Retinal pigment epithelial cell (primary cell): ENCODE measurements around the gene TREH.
"Not testable (repeated sequence)": the region's sequence is repeated elsewhere in the genome, so short reads cannot be mapped to it uniquely, and the experiment has no call there.

Experiments used
- DNase-seq: peaks from one replicate; pipeline ENCODE4 v3.0.0-alpha.2; 2010; ENCODE audit warnings: low read depth
- H3K4me3 ChIP-seq: 2 replicates; pipeline ENCODE4 v1.5.1; 2011; ENCODE audit warnings: mild to moderate bottlenecking, low read length, control low read depth, moderate library complexity
- TF ChIP-seq, protein P1 (sequence below): conservative IDR thresholded peaks from 2 replicates; pipeline ENCODE4 v1.5.1; 2011; ENCODE audit warnings: low read depth, low read length, control low read depth, inconsistent platforms

Gene TREH

GRCh38 chr11:118715245-118715831 lies 35.9 kb upstream of the TREH start:
- no peak for DNase-seq
- TF ChIP-seq, protein P1, sequence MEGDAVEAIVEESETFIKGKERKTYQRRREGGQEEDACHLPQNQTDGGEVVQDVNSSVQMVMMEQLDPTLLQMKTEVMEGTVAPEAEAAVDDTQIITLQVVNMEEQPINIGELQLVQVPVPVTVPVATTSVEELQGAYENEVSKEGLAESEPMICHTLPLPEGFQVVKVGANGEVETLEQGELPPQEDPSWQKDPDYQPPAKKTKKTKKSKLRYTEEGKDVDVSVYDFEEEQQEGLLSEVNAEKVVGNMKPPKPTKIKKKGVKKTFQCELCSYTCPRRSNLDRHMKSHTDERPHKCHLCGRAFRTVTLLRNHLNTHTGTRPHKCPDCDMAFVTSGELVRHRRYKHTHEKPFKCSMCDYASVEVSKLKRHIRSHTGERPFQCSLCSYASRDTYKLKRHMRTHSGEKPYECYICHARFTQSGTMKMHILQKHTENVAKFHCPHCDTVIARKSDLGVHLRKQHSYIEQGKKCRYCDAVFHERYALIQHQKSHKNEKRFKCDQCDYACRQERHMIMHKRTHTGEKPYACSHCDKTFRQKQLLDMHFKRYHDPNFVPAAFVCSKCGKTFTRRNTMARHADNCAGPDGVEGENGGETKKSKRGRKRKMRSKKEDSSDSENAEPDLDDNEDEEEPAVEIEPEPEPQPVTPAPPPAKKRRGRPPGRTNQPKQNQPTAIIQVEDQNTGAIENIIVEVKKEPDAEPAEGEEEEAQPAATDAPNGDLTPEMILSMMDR = no peak
- no peak overlapping the region for H3K4me3 ChIP-seq

DNA sequence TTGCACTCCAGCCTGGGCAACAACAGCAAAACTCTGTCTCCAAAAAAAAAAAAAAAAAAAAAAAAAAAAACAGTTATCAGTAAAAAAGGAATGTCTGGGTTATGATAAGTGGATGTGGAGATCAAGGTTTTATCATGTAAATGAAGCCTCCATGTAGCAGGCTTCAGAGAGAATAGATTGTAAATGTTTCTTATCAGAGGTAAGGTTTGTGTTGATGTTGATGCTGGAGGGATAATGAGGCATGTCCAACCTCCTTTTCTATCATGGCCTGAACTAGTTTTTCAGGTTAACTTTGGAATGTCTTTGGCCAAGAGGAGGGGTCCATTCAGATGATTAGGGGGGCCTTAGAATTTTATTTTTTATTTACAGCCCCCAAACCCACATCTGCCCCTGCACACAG lies 35.4 kb upstream of the TREH start:
- DNase-seq = no peak

DNA sequence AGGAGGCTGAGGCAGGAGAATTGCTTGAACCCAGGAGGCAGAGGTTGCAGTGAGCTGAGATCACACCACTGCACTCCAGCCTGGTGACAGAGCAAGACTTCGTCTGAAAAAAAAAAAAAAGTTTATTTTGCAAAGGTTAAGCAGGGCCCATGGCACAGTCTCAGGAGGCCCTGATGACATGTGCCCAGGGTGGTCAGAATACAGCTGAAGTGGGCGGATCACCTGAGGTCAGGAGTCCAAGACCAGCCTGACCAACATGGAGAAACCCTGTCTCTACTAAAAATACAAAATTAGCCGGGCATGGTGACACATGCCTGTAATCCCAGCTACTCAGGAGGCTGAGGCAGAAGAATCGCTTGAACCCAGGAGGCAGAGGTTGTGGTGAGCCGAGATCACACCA lies 35.0 kb upstream of the TREH start:
- DNase-seq, H3K4me3 ChIP-seq: not testable (repeated sequence)

More for the DNA sequence above, 35.4 kb upstream of the TREH start:
- TF ChIP-seq, protein P1 = no peak
- no peak overlapping the region for H3K4me3 ChIP-seq

DNA sequence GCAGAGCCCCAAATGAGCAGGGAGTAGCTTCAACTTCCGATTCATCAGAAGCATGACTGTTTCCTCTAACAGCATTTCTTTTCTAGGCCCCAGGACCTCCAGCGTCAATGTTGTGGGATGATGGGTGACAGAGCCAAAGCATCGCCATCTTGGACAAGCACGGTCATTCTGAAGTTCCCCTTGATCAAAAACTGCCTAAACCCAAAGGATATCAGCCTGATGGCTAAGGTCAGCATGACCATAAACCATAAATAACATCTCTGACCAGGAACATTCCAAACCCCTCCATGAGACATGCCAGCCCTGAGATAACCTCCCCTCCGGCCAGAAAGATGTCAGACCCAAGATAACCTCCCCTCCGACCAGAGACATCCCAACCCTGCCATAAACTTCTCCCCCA lies 28.8 kb upstream of the TREH start:
- no peak overlapping the region for H3K4me3 ChIP-seq
- TF ChIP-seq, protein P1 = no peak
- DNase-seq = no peak

DNA sequence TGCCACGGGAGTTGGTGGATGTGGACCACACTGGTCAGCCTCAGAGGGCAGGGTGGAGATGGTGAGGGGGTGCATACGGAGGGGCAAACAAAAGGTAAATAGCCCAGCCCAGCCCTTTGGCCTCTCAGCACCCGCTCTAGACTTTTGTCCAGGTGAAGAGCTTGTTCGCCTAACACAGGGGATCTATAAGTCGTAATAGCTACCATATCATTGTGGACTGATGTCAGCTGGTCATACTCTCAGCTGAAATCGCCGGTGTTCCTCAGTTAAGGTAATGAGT lies 27.0 kb upstream of the TREH start:
- DNase-seq = no peak
- TF ChIP-seq, protein P1 = no peak
- H3K4me3 ChIP-seq = no peak overlapping the region

- DNase-seq = no peak
- TF ChIP-seq, protein P1 = no peak
- no peak overlapping the region for H3K4me3 ChIP-seq
These were observed 26.5 kb upstream of the TREH start for GRCh38 chr11:118705791-118706545.

GRCh38 chr11:118705111-118705741 lies 25.8 kb upstream of the TREH start:
- no peak for DNase-seq
- H3K4me3 ChIP-seq = no peak overlapping the region
- TF ChIP-seq, protein P1 = no peak
